B cell (primary cell): ENCODE data around the gene CYGB. TPM values are rescaled to one million over a fixed set of nuclear protein-coding genes. Genes with fewer than 3 reads are reported as not detected.

Experiments used
- ATAC-seq: fragments of 200-7000 bp; cut with Tn5 transposase; one replicate; pipeline ENCODE4 v1.10.0; 2021; ENCODE audit warnings: low read depth, mild to moderate bottlenecking, moderate number of reproducible peaks, moderate library complexity
- CTCF ChIA-PET: fragments of 350-600 bp; sonication (Branson Sonifier 250); formaldehyde crosslinking; loops from one replicate; lab custom pipeline; 2021; ENCODE audit warnings: antibody characterized with exemption, inconsistent platforms; lab: Charles Lee
- POLR2A ChIA-PET: fragments of 350-600 bp; sonication (Branson Sonifier 250); formaldehyde crosslinking; loops from one replicate; lab custom pipeline; 2021; ENCODE audit warnings: antibody characterized with exemption; lab: Charles Lee
- DNase-seq: peaks from one replicate; pipeline ENCODE4 v3.0.0; 2013
- H2AFZ ChIP-seq: 2 replicates; pipeline ENCODE4 v1.6.1; 2012; ENCODE audit warnings: mild to moderate bottlenecking, low read depth, low read length; ENCODE audit not compliant: insufficient read depth, poor library complexity, severe bottlenecking
- H3K27ac ChIP-seq, 2 donors: 1 replicate in 1 of 2; 2 replicates in 1 of 2; pipeline ENCODE4 v1.5.1; 2012 to 2013; ENCODE audit warnings: low read length in 2 of 2, mild to moderate bottlenecking in 2 of 2, moderate library complexity in 1 of 2
- H3K27me3 ChIP-seq, 4 experiments: fragments of 200-600 bp in 1 of 4; sonication (generic) in 1 of 4; replicated peaks in 1 of 4; 1 replicate in 2 of 4; 2 replicates in 2 of 4; pipeline versions ENCODE4 v1.6.1 to v1.7.0; 2013 to 2016; ENCODE audit warnings: low read length in 3 of 4, mild to moderate bottlenecking in 2 of 4, mixed read lengths in 1 of 4, moderate library complexity in 1 of 4; ENCODE audit not compliant: insufficient read depth in 4 of 4, control insufficient read depth in 3 of 4; ENCODE audit errors: control extremely low read depth in 1 of 4
- H3K36me3 ChIP-seq, 2 experiments: replicated peaks in 1 of 2; 1 replicate in 1 of 2; 2 replicates in 1 of 2; pipeline versions ENCODE4 v1.6.1 to v1.7.1; 2013; ENCODE audit warnings: low read length in 1 of 2; ENCODE audit not compliant: insufficient read depth in 2 of 2, control insufficient read depth in 1 of 2; ENCODE audit errors: control extremely low read depth in 1 of 2, extremely low read depth in 1 of 2
- H3K4me1 ChIP-seq, 2 donors: fragments of 200-600 bp in 1 of 2; sonication (generic) in 1 of 2; 1 replicate in 1 of 2; 2 replicates in 1 of 2; pipeline versions ENCODE4 v1.5.1 to v1.6.1; 2013 to 2017; ENCODE audit warnings: low read length in 2 of 2; ENCODE audit not compliant: control insufficient read depth in 2 of 2, insufficient read depth in 2 of 2
- H3K4me2 ChIP-seq: replicated peaks from 2 replicates; pipeline ENCODE3; 2012; ENCODE audit warnings: mild to moderate bottlenecking, low read depth, low read length; ENCODE audit not compliant: poor library complexity, severe bottlenecking
- H3K4me3 ChIP-seq, 5 experiments: fragments of 200-600 bp in 1 of 5; sonication (generic) in 1 of 5; 1 replicate in 3 of 5; 2 replicates in 2 of 5; pipeline versions ENCODE4 v1.5.1 to v1.7.0; 2011 to 2016; ENCODE audit warnings: low read length in 4 of 5, mild to moderate bottlenecking in 4 of 5, low read depth in 2 of 5, control low read depth in 1 of 5, moderate library complexity in 1 of 5; ENCODE audit not compliant: insufficient read depth in 1 of 5; ENCODE audit errors: control extremely low read depth in 1 of 5, extremely low read depth in 1 of 5
- H3K79me2 ChIP-seq: fragments of 200-600 bp; sonication (generic); one replicate; pipeline ENCODE4 v1.6.0; 2016; ENCODE audit warnings: low read length; ENCODE audit not compliant: control insufficient read depth, insufficient read depth
- H3K9ac ChIP-seq: fragments of 200-600 bp; sonication (generic); 2 replicates; pipeline ENCODE4 v1.6.1; 2017; ENCODE audit warnings: mild to moderate bottlenecking, low read length, moderate library complexity
- H3K9me3 ChIP-seq, 3 donors: one replicate each; pipeline versions ENCODE4 v1.6.1 to v1.7.1; 2013; ENCODE audit warnings: low read length in 2 of 3; ENCODE audit not compliant: control insufficient read depth in 2 of 3, insufficient read depth in 1 of 3; ENCODE audit errors: control extremely low read depth in 1 of 3
- H4K20me1 ChIP-seq: 2 replicates; pipeline ENCODE4 v1.6.0; 2012; ENCODE audit warnings: mild to moderate bottlenecking, low read length; ENCODE audit not compliant: insufficient read depth, control insufficient read depth, poor library complexity, severe bottlenecking
- H3K27ac Mint-ChIP-seq: one replicate; pipeline ENCODE4 v1.8.0; 2021; ENCODE audit warnings: mixed read lengths
- H3K27me3 Mint-ChIP-seq: one replicate; pipeline ENCODE4 v1.8.0; 2021; ENCODE audit warnings: mixed read lengths
- H3K4me1 Mint-ChIP-seq: one replicate; pipeline ENCODE4 v1.8.0; 2021; ENCODE audit warnings: mixed read lengths
- H3K4me3 Mint-ChIP-seq: one replicate; pipeline ENCODE4 v1.8.0; 2021; ENCODE audit warnings: mixed read lengths
- H3K9me3 Mint-ChIP-seq: one replicate; pipeline ENCODE4 v1.8.0; 2022; ENCODE audit warnings: mixed read lengths; ENCODE audit not compliant: insufficient read depth
- EZH2 ChIP-seq: IDR thresholded peaks from 2 replicates; pipeline ENCODE4 v1.6.1; 2012; ENCODE audit warnings: borderline replicate concordance, low read depth, mild to moderate bottlenecking, moderate library complexity, low read length; ENCODE audit not compliant: insufficient read depth, poor library complexity, severe bottlenecking
- WGBS: methylation state at CpG from one replicate; pipeline ENCODE4 v1.1.5; 2013; ENCODE audit warnings: missing lambda C conversion rate; ENCODE audit not compliant: insufficient coverage; 5-methylcytosine and 5-hydroxymethylcytosine counted together
- intact Hi-C: fragments of 100-400 bp; cut with micrococcal nuclease; formaldehyde crosslinking; loops from one replicate; pipeline ENCODE4 v1.10.0; 2022
- polyA plus RNA-seq: library from polyadenylated mRNA; depleted of rRNA; stranded (reverse); fragments of >200 nt; gene quantifications from 2 replicates; pipeline ENCODE4 v1.2.3, GENCODE V29; 2012
- total RNA-seq, 2 donors: library from RNA; stranded (reverse); fragments of 120-200 nt in 1 of 2; gene quantifications; 1 replicate in 1 of 2; 2 replicates in 1 of 2; pipeline versions ENCODE4 v1.2.3 to v1.2.4, GENCODE V29; 2013 to 2022
- TF ChIP-seq, protein P1 (sequence below): fragments of 200-600 bp; IDR thresholded peaks from one replicate; pipeline ENCODE4 v1.8.0; 2022; ENCODE audit warnings: antibody characterized with exemption, mild to moderate bottlenecking

Gene CYGB
- total and polyA plus RNA-seq, 2 donors (not counting 1 experiment from before 2014, with no cell fraction given) = 0.42 to 2.7 TPM

DNA sequence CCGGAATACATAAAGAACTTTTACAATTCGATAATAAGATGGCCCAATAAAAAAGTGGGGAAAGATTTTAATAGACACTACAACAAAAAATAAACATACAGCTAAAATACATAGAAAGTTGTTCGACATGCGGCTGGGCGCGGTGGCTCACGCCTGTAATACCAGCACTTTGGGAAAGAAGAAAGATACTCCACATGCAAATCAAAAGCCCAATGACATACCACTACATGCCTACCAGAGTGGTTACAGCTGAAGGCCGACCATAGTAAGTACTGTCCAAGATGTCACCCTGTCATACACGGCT lies 11.7 kb upstream of the CYGB start:
- H3K9me3 ChIP-seq = no peaks in the 10 kb centered on the region
- no peaks in the 10 kb centered on the region for H3K9me3 Mint-ChIP-seq
- DNase-seq (no peak), ATAC-seq (no peak)
- H3K79me2 ChIP-seq = no peaks in the 10 kb centered on the region
- H4K20me1 ChIP-seq = no peaks in the 10 kb centered on the region
- WGBS = 100% methylated on average over 3 of the region's 9 CpGs
- intact Hi-C loops = loop anchor here (5.0 kb wide), 2 partner anchors 42 to 82 kb away; partner anchors contain the start of gene AANAT
- peaks cover 13% of the 10 kb centered on the region for H3K4me1 Mint-ChIP-seq
- no peak overlapping the region for H3K27ac Mint-ChIP-seq
- H3K9ac ChIP-seq = no peak overlapping the region
- H3K4me3 ChIP-seq = no peak overlapping the region
- H3K4me2 ChIP-seq = no peak overlapping the region
- peaks cover 0 to 4% (median 1%) of the 10 kb centered on the region in 4 experiments for H3K27me3 ChIP-seq
- H3K27ac ChIP-seq = no peak overlapping the region
- H3K4me1 ChIP-seq = peaks cover 4 to 8% of the 10 kb centered on the region in 2 donors
- ChIA-PET CTCF (interaction anchor here (0.9 to 2.4 kb wide), 6 partner anchors 9 to 141 kb away, joined by 3 to 23 read pairs (median 5); no protein-coding TSS in a partner anchor), POLR2A (no interaction called here)
- no peak overlapping the region for H2AFZ ChIP-seq
- H3K27me3 Mint-ChIP-seq = peaks cover 6% of the 10 kb centered on the region
- H3K36me3 ChIP-seq = peaks cover 0 to 3% of the 10 kb centered on the region in 2 experiments
- TF ChIP-seq, protein P1, sequence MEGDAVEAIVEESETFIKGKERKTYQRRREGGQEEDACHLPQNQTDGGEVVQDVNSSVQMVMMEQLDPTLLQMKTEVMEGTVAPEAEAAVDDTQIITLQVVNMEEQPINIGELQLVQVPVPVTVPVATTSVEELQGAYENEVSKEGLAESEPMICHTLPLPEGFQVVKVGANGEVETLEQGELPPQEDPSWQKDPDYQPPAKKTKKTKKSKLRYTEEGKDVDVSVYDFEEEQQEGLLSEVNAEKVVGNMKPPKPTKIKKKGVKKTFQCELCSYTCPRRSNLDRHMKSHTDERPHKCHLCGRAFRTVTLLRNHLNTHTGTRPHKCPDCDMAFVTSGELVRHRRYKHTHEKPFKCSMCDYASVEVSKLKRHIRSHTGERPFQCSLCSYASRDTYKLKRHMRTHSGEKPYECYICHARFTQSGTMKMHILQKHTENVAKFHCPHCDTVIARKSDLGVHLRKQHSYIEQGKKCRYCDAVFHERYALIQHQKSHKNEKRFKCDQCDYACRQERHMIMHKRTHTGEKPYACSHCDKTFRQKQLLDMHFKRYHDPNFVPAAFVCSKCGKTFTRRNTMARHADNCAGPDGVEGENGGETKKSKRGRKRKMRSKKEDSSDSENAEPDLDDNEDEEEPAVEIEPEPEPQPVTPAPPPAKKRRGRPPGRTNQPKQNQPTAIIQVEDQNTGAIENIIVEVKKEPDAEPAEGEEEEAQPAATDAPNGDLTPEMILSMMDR = no peak
- no peak for TF ChIP-seq EZH2
- H3K4me3 Mint-ChIP-seq = no peak overlapping the region

DNA sequence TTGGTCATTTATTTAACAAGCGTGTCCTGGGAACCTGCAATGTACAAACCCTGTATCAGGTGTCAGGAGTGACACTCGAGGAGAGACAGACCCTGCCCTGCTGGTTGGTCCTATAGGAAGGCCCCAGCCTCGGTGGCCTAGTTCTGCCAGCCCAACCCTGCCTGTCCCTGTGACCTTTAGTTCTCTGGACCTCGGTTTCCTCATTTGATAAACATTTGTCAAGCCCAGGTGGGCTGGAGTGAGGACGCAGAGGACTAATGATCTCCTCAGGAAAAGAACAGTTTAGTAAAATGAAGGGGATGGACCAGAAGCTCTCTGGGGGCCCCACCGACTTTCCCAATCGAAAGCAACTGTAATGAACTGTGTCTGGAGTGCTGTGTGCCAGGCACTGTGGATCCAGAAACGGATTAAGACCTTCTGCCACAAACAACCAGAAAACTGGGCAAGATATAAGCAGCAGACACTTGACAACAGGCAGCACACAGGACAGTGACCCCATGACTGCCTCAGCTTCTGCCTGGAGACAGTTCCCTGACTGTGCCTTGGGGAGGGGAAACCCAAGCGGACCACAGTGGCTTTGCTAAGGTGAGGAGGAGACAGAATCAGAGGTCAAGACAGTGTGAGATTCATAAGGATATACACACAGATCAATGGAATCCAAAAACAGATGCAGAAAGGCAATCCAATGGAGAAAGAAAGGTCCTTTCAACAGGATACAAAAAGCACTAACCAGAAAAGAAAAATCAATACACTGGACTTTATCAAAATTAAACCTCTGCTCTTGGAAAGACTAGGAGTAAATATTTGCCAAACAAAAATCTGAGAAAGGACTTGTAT lies 11.1 kb upstream of the CYGB start:
- ChIA-PET POLR2A (no interaction called here), CTCF (interaction anchor here (0.9 to 2.4 kb wide), 6 partner anchors 9 to 141 kb away, joined by 3 to 23 read pairs (median 5); no protein-coding TSS in a partner anchor)
- WGBS = 51% methylated on average over 6 of the region's 9 CpGs
- Histone ChIP-seq H3K4me1 (peaks cover 4 to 8% of the 10 kb centered on the region in 2 donors), H3K36me3 (peaks cover 0 to 3% of the 10 kb centered on the region in 2 experiments), H3K9ac (no peak overlapping the region), H3K9me3 (no peaks in the 10 kb centered on the region), H2AFZ (no peak overlapping the region), H4K20me1 (no peaks in the 10 kb centered on the region), H3K79me2 (no peaks in the 10 kb centered on the region), H3K4me2 (no peak overlapping the region), H3K27me3 (peaks cover 0 to 4% (median 1%) of the 10 kb centered on the region in 4 experiments), H3K27ac (no peak overlapping the region), H3K4me3 (no peak overlapping the region)
- intact Hi-C loops = loop anchor here (5.0 kb wide), 2 partner anchors 41 to 81 kb away; partner anchors contain the start of gene AANAT
- H3K9me3 Mint-ChIP-seq = no peaks in the 10 kb centered on the region
- H3K4me1 Mint-ChIP-seq = peaks cover 7% of the 10 kb centered on the region
- peaks cover 12% of the 10 kb centered on the region for H3K27me3 Mint-ChIP-seq
- ATAC-seq (no peak), DNase-seq (no peak)
- no peak overlapping the region for H3K4me3 Mint-ChIP-seq
- no peak for TF ChIP-seq EZH2
- TF ChIP-seq, protein P1 = no peak
- no peak overlapping the region for H3K27ac Mint-ChIP-seq
